Mucosa of rectum (tissue), 2 donors: ENCODE data around the gene FILIP1L.

Experiments
- H3K27ac ChIP-seq, 2 donors: one replicate each; pipeline ENCODE4 v1.7.0; 2013; ENCODE audit warnings: inconsistent platforms in 2 of 2, low read depth in 2 of 2, low read length in 2 of 2
- H3K27me3 ChIP-seq, 2 donors: one replicate each; pipeline ENCODE4 v1.7.0; 2013; ENCODE audit warnings: low read length in 2 of 2; ENCODE audit not compliant: control insufficient read depth in 2 of 2, insufficient read depth in 2 of 2
- H3K36me3 ChIP-seq, 2 donors: one replicate each; pipeline ENCODE4 v1.7.0; 2013; ENCODE audit warnings: low read length in 2 of 2; ENCODE audit not compliant: control insufficient read depth in 2 of 2, insufficient read depth in 2 of 2
- H3K4me1 ChIP-seq, 2 donors: one replicate each; pipeline ENCODE4 v1.7.0; 2013; ENCODE audit warnings: low read length in 2 of 2, mild to moderate bottlenecking in 1 of 2; ENCODE audit not compliant: control insufficient read depth in 2 of 2, insufficient read depth in 2 of 2
- H3K4me3 ChIP-seq, 2 donors: one replicate each; pipeline ENCODE4 v1.7.0; 2013; ENCODE audit warnings: low read length in 2 of 2
- H3K9ac ChIP-seq, 2 donors: one replicate each; pipeline ENCODE4 v1.7.0; 2013; ENCODE audit warnings: low read length in 2 of 2, low read depth in 1 of 2, mild to moderate bottlenecking in 1 of 2
- H3K9me3 ChIP-seq, 2 donors: one replicate each; pipeline ENCODE4 v1.7.0; 2013; ENCODE audit warnings: low read length in 2 of 2; ENCODE audit not compliant: control insufficient read depth in 2 of 2
- donor health status: healthy.
- donor health status: Normal muscosa, but diverticular disease.

The FILIP1L gene

DNA sequence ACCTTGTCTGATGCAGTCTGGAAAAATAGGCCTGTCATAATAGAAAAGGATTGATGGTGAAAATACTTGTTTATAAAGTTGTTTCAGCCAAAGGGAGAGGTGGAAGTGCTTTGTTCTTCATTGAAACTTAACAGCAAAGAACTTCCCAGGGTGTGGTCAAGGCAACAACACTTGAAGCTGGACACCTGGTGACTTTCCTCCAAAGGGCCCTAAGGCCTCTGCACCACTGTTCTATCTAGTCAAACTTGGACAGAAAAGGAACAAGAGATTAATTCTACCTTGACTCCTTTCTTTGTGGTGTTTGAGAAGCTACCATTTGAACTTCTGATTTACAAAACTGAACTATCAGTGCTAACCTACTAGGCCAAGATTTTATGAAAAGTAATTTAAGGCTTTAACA lies 194.6 kb downstream of the FILIP1L start:
- H3K9me3 ChIP-seq: no peaks in the 10 kb centered on the region
- no peak overlapping the region for H3K4me3 ChIP-seq
- peak overlapping the region; percentile 86 to 90 for H3K27ac ChIP-seq
- H3K4me1 ChIP-seq: peaks cover 4 to 27% of the 10 kb centered on the region in 2 donors
- no peaks in the 10 kb centered on the region for H3K36me3 ChIP-seq
- no peak overlapping the region for H3K9ac ChIP-seq
- H3K27me3 ChIP-seq: no peaks in the 10 kb centered on the region

DNA sequence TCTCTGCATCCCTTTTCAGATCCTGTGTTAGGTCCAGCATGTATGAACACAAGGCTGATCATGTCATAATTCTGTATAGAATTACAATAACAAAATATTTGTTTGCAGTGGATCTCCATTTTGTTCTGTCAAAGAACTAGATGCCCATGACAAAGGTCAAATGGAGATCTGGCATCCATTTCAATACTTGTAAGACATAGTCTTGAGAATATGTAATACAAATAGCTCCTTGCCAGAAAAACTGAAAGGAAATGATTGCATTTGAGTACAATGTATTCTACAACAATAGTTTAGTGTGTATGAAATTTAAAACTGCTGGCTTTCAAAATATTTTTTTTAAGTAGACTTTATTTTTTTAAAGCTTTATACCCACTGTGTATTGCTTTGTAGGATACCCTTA lies 195.6 kb downstream of the FILIP1L start:
- Histone ChIP-seq H3K9me3 (no peaks in the 10 kb centered on the region), H3K36me3 (no peaks in the 10 kb centered on the region), H3K4me1 (peaks cover 4 to 27% of the 10 kb centered on the region in 2 donors), H3K27me3 (no peaks in the 10 kb centered on the region), H3K4me3 (no peak overlapping the region), H3K9ac (no peak overlapping the region), H3K27ac (no peak overlapping the region)

DNA sequence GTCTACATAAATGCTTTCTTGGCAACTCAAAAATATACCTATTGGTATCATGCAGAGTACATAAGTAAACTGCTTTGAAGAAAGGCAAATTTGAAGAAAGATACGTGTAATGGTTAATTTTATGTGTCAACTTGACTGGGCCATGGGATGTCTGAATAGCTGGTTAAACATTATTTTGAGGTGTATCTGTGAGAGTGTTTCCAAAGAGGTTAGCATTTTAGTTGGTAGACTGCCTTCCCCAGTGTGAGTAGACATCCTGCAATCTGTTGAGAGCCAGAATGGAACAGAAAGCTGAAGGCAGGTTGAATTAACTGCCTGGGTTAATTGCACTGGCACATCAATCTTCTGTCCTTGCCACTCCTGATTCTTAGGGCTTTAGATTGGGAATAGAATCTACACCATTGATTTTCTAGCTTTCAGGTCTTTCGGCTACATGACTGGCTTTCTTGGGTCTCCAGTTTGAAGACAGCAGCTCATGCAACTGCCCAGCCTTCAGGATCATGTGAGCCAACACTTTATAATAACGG lies 198.3 kb downstream of the FILIP1L start:
- no peak overlapping the region for H3K4me3 ChIP-seq
- H3K9ac ChIP-seq: no peak overlapping the region
- peaks cover 0 to 17% of the 10 kb centered on the region in 2 donors for H3K4me1 ChIP-seq
- H3K27ac ChIP-seq: no peak overlapping the region
- no peaks in the 10 kb centered on the region for H3K36me3 ChIP-seq
- H3K27me3 ChIP-seq: no peaks in the 10 kb centered on the region
- no peaks in the 10 kb centered on the region for H3K9me3 ChIP-seq

DNA sequence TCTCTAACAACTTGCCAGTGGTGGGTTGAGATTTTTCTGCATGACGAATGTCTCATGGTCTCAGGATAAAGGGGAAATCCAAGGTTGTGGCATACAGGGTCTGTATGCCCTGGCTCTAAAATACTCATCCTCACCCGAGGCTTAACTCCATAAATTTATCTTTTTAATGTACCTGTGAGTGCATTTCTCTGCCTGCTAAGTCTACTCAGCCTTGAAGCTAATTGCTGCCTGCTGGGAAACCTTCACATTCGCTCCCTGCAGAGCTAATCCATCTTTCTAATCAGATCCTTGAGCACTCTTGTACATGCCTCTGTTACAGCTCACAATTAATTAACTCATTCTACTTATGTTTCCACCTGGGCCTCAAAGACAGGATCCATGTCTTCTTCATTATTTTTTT lies 202.9 kb downstream of the FILIP1L start:
- Histone ChIP-seq H3K27ac (no peak overlapping the region), H3K4me1 (no peaks in the 10 kb centered on the region), H3K27me3 (no peaks in the 10 kb centered on the region)

DNA sequence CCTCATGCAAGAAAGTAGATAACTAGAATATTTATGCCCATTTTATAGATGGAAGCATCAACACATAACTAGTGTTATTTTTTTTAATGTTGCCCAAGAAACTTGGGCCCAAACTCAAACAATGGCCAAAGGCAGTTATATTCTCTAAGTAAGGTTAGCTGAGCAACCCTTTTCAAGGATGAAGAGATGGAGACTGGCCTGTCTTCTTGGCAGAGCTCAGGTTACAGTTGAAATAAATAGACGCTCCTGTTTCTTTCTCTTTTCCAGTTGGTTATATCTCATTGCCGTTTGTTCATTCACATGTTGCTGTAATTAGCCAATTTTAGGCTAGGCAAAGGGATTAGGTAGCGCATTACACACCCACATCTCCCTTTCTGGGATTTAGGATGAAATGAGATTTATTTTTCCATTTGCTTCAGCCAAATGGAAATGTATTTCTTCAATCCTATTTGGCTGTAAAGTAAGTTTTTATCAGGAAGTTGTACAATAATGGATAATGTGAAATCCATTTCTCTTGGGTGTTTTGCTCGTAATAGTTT lies 203.5 kb downstream of the FILIP1L start:
- H3K9me3 ChIP-seq: no peaks in the 10 kb centered on the region
- H3K4me1 ChIP-seq: no peaks in the 10 kb centered on the region
- no peaks in the 10 kb centered on the region for H3K36me3 ChIP-seq
- H3K27me3 ChIP-seq: no peaks in the 10 kb centered on the region
- no peak overlapping the region for H3K27ac ChIP-seq
- no peak overlapping the region for H3K9ac ChIP-seq
- no peak overlapping the region for H3K4me3 ChIP-seq

More for the DNA sequence above, 202.9 kb downstream of the FILIP1L start:
- Histone ChIP-seq H3K4me3 (no peak overlapping the region), H3K9ac (no peak overlapping the region), H3K36me3 (no peaks in the 10 kb centered on the region), H3K9me3 (no peaks in the 10 kb centered on the region)

DNA sequence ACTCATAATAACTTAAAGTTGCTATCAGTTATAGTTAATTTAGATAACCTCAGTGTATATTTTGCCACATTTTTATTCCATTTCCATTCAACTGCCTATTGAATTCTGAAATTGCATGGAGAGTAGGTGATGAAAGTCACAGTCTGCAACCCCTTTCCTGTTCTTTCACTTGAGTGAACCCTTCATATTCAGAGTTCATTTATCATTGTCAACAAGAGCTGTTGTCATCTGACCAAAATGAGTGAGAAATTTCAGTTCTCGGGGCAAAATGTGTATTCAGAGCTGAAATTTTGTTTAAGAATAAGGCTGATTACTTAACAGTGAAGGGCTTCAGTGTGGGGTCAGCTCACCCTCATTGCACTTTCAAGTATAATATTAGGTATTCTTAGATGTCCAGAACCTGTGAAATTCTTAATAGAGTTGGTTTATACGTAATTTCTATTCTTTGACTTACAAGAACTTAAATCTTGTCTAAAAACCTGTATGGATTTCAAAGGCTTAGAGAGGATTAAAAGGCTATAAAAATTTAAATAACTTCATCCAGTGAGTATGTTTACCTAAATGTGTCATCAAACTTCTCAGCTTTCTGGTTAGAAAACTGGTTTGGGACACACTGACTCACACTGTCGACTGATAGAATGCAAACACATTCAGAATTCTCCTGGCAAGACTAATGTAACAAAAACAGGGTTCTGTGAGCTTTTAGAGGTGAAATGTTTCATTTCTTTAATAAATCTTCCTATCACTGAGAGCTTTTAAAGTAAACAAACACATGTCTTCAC lies 204.4 kb downstream of the FILIP1L start:
- Histone ChIP-seq H3K4me3 (no peak overlapping the region), H3K27ac (no peak overlapping the region), H3K27me3 (no peaks in the 10 kb centered on the region), H3K9me3 (no peaks in the 10 kb centered on the region), H3K36me3 (no peaks in the 10 kb centered on the region), H3K9ac (no peak overlapping the region), H3K4me1 (no peaks in the 10 kb centered on the region)

DNA sequence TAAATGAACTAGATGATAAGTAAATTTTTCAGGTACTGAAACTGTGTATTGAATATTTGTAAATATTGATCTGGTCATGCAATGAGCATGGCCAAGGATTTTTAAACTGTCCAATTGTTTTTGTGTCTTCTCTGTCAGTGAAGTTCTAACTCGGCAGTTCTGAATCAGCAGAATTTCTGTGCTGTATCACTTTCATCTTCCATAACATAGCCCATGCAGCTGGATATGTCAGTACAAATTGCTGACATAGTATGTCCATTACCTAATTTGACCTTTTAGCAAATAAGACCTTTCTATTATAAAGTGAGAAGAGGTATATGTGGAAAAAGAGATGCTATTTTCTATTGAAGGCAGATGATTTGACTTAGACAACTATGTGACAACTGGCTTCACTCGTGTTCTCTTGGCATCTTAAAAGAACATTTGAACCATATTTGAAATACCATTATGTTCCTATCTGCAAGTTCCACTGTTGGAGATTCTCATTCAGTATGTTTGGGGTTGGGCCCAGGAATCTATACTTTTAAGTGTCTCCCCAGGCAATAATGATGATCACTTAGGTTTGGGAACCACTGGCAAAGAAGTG lies 206.2 kb downstream of the FILIP1L start:
- Histone ChIP-seq H3K9me3 (no peaks in the 10 kb centered on the region), H3K9ac (no peak overlapping the region), H3K4me3 (no peak overlapping the region), H3K27ac (no peak overlapping the region), H3K36me3 (no peaks in the 10 kb centered on the region), H3K27me3 (no peaks in the 10 kb centered on the region), H3K4me1 (no peaks in the 10 kb centered on the region)

DNA sequence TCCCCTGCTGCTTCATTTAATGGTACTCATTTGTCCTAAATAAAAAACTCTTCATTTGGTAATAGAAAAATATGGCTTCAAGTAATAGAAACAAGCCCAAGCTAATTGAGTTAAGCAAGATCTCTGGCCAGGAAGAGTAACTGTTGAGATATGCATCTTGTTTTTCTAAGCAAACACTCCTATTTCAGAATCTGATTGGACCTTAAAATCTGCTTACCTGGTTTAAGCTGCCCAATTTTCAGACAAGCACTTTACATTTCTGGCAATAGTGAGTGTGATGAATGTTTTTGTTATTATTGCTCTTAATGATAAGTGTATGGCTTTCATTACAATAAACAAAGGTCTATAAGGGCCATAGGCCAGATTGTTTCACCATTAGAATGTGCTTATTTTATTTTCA lies 210.4 kb downstream of the FILIP1L start:
- Histone ChIP-seq H3K27me3 (no peaks in the 10 kb centered on the region), H3K4me1 (no peaks in the 10 kb centered on the region), H3K36me3 (no peaks in the 10 kb centered on the region), H3K27ac (no peak overlapping the region), H3K9me3 (no peaks in the 10 kb centered on the region), H3K9ac (no peak overlapping the region), H3K4me3 (no peak overlapping the region)

DNA sequence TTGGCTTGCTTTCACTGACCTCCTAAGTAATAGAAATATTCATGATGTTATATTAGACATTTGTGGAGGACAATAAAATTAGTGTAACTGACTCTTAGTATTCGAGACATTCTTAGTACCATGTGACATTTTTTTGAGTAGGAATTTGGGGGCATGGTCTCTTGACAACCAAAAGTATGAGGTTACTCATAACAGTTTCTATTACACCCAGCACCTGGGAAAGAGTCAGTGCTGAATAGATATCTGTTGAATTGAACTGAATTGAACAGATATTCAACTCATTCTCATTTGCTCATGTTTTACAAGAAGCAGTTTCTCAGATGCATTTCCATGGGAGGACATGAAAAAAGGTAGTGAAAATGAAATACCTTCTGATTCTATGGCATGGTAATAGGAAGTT lies 212.2 kb downstream of the FILIP1L start:
- Histone ChIP-seq H3K9ac (no peak overlapping the region), H3K4me1 (no peaks in the 10 kb centered on the region), H3K36me3 (no peaks in the 10 kb centered on the region), H3K27ac (peak overlapping the region in 1 of 2 donors; percentile 13), H3K27me3 (no peaks in the 10 kb centered on the region), H3K4me3 (no peak overlapping the region), H3K9me3 (no peaks in the 10 kb centered on the region)

DNA sequence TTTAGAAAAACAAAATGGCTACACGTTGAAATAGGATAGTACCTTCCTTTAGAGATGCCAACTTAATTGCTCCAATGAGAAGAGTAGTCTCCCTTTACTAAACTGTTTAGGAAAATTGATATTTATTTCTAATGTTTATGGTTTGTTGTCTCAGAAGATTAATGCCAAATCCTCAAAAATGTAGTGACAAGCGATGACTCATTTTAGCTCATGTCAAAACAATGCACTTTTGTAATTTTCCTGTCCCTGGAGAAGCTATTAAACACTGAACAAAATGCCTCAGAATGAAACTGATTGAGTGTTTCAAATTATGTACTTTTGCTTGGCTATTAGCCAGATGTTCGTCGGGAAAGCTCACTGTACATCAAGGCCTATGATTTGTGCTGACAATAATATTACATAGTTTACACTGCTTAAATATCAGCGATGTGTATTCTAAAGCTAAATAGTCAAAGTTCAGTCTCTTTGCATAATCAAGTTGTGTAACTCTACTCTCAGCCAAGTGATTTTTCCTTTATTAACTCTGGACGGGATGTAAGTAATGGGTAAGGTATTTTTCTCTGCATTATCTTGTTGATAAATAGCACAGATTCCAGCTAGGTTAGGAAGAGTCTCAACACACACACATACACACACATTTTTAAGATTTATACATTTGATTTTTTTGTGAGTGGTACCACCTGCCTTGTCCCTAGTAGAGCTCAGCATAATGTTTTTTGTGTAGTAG lies 212.9 kb downstream of the FILIP1L start:
- Histone ChIP-seq H3K4me3 (no peak overlapping the region), H3K27ac (peak overlapping the region in 1 of 2 donors; percentile 24), H3K36me3 (no peaks in the 10 kb centered on the region), H3K9me3 (no peaks in the 10 kb centered on the region), H3K27me3 (no peaks in the 10 kb centered on the region), H3K9ac (no peak overlapping the region), H3K4me1 (no peaks in the 10 kb centered on the region)
